SK-N-SH (cell line): ENCODE results near the gene PPL. TPM values are rescaled to one million over a fixed set of nuclear protein-coding genes. Genes with fewer than 3 reads are reported as not detected.

Experiments
- CTCF ChIA-PET: fragments of 300-600, 350-600 bp; formaldehyde crosslinking; extraction: SDS; loops from one replicate; lab custom pipeline; 2021; lab: Yijun Ruan, JAX
- POLR2A ChIA-PET: fragments of 350-600 bp; sonication (Branson Sonifier 250); formaldehyde crosslinking; extraction: SDS; loops from one replicate; lab custom pipeline; 2020; ENCODE audit warnings: antibody characterized with exemption, inconsistent platforms; lab: Yijun Ruan, JAX
- DNase-seq: peaks from one replicate; pipeline ENCODE4 v3.0.0; 2012
- H2AFZ ChIP-seq: fragments of 200-600 bp; sonication (generic); 2 replicates; pipeline ENCODE4 v1.8.1; 2016; ENCODE audit warnings: antibody characterized with exemption, mild to moderate bottlenecking, low read depth
- H3F3A ChIP-seq: fragments of 200-600 bp; sonication (generic); replicated peaks from 2 replicates; pipeline ENCODE3; 2016; ENCODE audit warnings: antibody characterized with exemption, mild to moderate bottlenecking; ENCODE audit not compliant: insufficient read depth
- H3K27ac ChIP-seq, 2 experiments: fragments of 200-500 bp in 1 of 2; fragments of 200-600 bp in 1 of 2; sonication (Bioruptor generic) in 1 of 2; sonication (generic), shearing (Covaris generic) in 1 of 2; 2 replicates each; pipeline versions ENCODE4 v1.5.1 to v1.6.1; 2014 to 2016; ENCODE audit warnings: low read depth in 2 of 2, inconsistent platforms in 1 of 2, low read length in 1 of 2, mild to moderate bottlenecking in 1 of 2, mixed read lengths in 1 of 2
- H3K27me3 ChIP-seq: fragments of 200-600 bp; sonication (generic), shearing (Covaris generic); 2 replicates; pipeline ENCODE4 v1.6.1; 2016; ENCODE audit warnings: mixed run types; ENCODE audit not compliant: insufficient read depth
- H3K36me3 ChIP-seq, 2 experiments: fragments of 200-500 bp in 1 of 2; fragments of 200-600 bp in 1 of 2; sonication (Bioruptor generic) in 1 of 2; sonication (generic) in 1 of 2; replicated peaks in 1 of 2; 2 replicates each; pipeline versions ENCODE3 to v1.5.1; 2014 to 2016; ENCODE audit warnings: low read length in 1 of 2, mild to moderate bottlenecking in 1 of 2; ENCODE audit not compliant: insufficient read depth in 2 of 2, control insufficient read depth in 1 of 2
- H3K4me1 ChIP-seq, 2 experiments: fragments of 200-500 bp in 1 of 2; fragments of 200-600 bp in 1 of 2; sonication (Bioruptor generic) in 1 of 2; sonication (generic), shearing (Covaris generic) in 1 of 2; 2 replicates each; pipeline versions ENCODE4 v1.5.1 to v1.6.1; 2014 to 2016; ENCODE audit warnings: low read depth in 1 of 2, low read length in 1 of 2, mixed run types in 1 of 2; ENCODE audit not compliant: insufficient read depth in 2 of 2, control insufficient read depth in 1 of 2
- H3K4me2 ChIP-seq: fragments of 200-600 bp; sonication (generic), shearing (Covaris generic); 2 replicates; pipeline ENCODE4 v1.6.1; 2017; ENCODE audit warnings: mixed run types
- H3K4me3 ChIP-seq, 2 experiments: fragments of 200-500 bp in 1 of 2; fragments of 200-600 bp in 1 of 2; sonication (Bioruptor generic) in 1 of 2; sonication (generic), shearing (Covaris generic) in 1 of 2; 2 replicates each; pipeline versions ENCODE4 v1.5.1 to v1.8.1; 2014 to 2016; ENCODE audit warnings: low read depth in 2 of 2, inconsistent platforms in 1 of 2, low read length in 1 of 2, mild to moderate bottlenecking in 1 of 2, mixed read lengths in 1 of 2, moderate library complexity in 1 of 2
- H3K79me2 ChIP-seq: fragments of 200-600 bp; sonication (generic); 2 replicates; pipeline ENCODE4 v1.8.1; 2017; ENCODE audit warnings: mild to moderate bottlenecking; ENCODE audit not compliant: insufficient read depth
- H3K9ac ChIP-seq: fragments of 200-600 bp; sonication (generic); 2 replicates; pipeline ENCODE4 v1.6.1; 2017; ENCODE audit warnings: mixed run types
- H3K9me2 ChIP-seq: fragments of 200-600 bp; sonication (generic); 2 replicates; pipeline ENCODE4 v1.6.1; 2017; ENCODE audit warnings: mixed run types
- H3K9me3 ChIP-seq: fragments of 200-600 bp; sonication (generic); 2 replicates; pipeline ENCODE4 v1.6.1; 2017; ENCODE audit warnings: mixed run types, mild to moderate bottlenecking, moderate library complexity
- H4K20me1 ChIP-seq: fragments of 200-600 bp; sonication (generic); 2 replicates; pipeline ENCODE4 v1.6.1; 2017; ENCODE audit warnings: mild to moderate bottlenecking, mixed run types; ENCODE audit not compliant: insufficient read depth
- FOXJ3 ChIP-seq: sonication (generic); formaldehyde crosslinking; IDR thresholded peaks from 2 replicates; pipeline ENCODE4 v1.5.1; 2020; ENCODE audit warnings: mild to moderate bottlenecking, missing genetic modification reagents
- JUND ChIP-seq: IDR thresholded peaks from 2 replicates; pipeline ENCODE4 v1.4.0; 2012
- NRF1 ChIP-seq: IDR thresholded peaks from 2 replicates; pipeline ENCODE4 v1.6.1; 2012; ENCODE audit warnings: low read depth, mild to moderate bottlenecking, low read length
- RCOR1 ChIP-seq: fragments of 150-350 bp; IDR thresholded peaks from 2 replicates; pipeline ENCODE4 v1.6.1; 2017; ENCODE audit warnings: antibody characterized with exemption, low read length
- RFX5 ChIP-seq: IDR thresholded peaks from 2 replicates; pipeline ENCODE4 v1.6.1; 2012; ENCODE audit warnings: mild to moderate bottlenecking, improper control_type of control experiment, low read length
- SIN3A ChIP-seq: IDR thresholded peaks from 2 replicates; pipeline ENCODE4 v1.6.1; 2012; ENCODE audit warnings: low read depth, mild to moderate bottlenecking, low read length, moderate library complexity, borderline replicate concordance
- SMC3 ChIP-seq: IDR thresholded peaks from 2 replicates; pipeline ENCODE4 v1.6.1; 2012; ENCODE audit warnings: low read depth, low read length, improper control_type of control experiment
- ZBTB33 ChIP-seq: IDR thresholded peaks from 2 replicates; pipeline ENCODE4 v1.4.0; 2012; ENCODE audit warnings: low read depth, borderline replicate concordance
- WGBS: methylation state at CpG from one replicate; pipeline ENCODE4 v1.1.6; 2017; ENCODE audit warnings: low lambda C conversion rate; 5-methylcytosine and 5-hydroxymethylcytosine counted together
- polyA plus RNA-seq, 3 experiments: library from polyadenylated mRNA; depleted of rRNA; stranded (reverse); fragments of >200 nt; gene quantifications; 2 replicates each; pipeline ENCODE4 v1.2.3, GENCODE V29; 2012
- TF ChIP-seq, protein P1 (sequence below): IDR thresholded peaks from 2 replicates; pipeline ENCODE4; 2012
- TF ChIP-seq, protein P2 (sequence below): IDR thresholded peaks from 2 replicates; pipeline ENCODE4 v1.4.0; 2012; ENCODE audit warnings: low read depth, borderline replicate concordance
- TF ChIP-seq, protein P3 (sequence below): fragments of 200-600 bp; sonication (generic); IDR thresholded peaks from 2 replicates; pipeline ENCODE4 v1.6.1; 2017; ENCODE audit warnings: antibody characterized with exemption, mild to moderate bottlenecking, moderate library complexity

Gene PPL
- polyA plus RNA-seq, 1 of the 3 experiments (the other 2 are of a cell fraction), result 24.6 TPM

DNA sequence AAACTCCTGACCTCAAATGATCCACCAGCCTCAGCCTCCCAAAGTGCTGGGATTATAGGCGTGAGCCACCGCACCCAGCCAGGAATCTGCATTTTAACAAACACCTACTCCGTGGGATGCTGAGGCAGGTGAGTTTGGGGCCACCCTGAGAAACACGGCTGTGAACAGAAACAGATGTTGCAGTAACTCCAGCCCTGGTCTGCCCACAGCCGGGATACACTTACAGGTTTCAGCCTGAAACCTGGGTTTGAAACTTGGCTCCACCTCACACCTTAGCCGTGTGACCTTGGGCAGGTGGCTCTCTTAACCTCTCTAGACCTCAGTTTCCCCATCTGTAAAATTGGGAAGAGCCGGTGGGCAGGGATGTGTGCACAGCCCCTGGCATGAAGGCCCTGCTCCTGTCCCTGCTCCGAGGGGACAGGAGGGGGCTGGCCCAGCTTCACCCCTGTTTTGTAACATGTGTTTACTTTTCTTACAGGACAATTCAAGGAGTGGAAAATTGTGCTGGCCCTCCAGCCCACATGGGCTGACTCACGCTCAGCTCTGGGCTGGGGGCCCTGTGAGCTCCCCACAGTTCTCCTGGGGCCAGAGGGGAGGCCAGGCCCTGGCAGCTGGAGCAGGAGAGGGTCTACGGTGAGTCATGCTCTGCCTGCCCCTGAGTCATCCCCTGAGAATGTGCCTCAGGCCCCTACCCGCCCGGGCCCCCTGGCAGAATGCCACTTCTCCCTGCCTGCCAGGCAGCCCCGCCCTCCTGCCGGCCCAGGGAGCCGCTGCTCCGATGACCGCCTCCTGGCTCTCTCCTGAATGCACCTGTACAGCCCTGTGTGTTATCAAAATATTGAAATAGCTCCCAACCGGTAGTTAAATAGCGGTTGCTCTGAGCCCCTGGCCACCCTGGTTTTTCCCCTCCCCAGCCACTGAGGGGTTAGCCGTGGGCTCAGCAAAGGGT is 7.7 kb upstream of the PPL start (continued):
- no peak for TF ChIP-seq SMC3
- peak; percentile 79; the same call in 1 of the 2 replicates for TF ChIP-seq SIN3A
- TF ChIP-seq FOXJ3 (CRISPR knock-in tag), result no peak
- TF ChIP-seq, protein P1, sequence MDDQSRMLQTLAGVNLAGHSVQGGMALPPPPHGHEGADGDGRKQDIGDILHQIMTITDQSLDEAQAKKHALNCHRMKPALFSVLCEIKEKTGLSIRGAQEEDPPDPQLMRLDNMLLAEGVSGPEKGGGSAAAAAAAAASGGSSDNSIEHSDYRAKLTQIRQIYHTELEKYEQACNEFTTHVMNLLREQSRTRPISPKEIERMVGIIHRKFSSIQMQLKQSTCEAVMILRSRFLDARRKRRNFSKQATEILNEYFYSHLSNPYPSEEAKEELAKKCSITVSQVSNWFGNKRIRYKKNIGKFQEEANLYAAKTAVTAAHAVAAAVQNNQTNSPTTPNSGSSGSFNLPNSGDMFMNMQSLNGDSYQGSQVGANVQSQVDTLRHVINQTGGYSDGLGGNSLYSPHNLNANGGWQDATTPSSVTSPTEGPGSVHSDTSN, result peak; percentile 76
- peak; percentile 81; the same call in 1 of the 2 replicates for TF ChIP-seq ZBTB33
- no peak for TF ChIP-seq NRF1
- TF ChIP-seq, protein P2, sequence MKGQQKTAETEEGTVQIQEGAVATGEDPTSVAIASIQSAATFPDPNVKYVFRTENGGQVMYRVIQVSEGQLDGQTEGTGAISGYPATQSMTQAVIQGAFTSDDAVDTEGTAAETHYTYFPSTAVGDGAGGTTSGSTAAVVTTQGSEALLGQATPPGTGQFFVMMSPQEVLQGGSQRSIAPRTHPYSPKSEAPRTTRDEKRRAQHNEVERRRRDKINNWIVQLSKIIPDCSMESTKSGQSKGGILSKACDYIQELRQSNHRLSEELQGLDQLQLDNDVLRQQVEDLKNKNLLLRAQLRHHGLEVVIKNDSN, result peak; percentile 35; the same call in 1 of the 2 replicates
- TF ChIP-seq, all 33 proteins: peak for 15

DNA sequence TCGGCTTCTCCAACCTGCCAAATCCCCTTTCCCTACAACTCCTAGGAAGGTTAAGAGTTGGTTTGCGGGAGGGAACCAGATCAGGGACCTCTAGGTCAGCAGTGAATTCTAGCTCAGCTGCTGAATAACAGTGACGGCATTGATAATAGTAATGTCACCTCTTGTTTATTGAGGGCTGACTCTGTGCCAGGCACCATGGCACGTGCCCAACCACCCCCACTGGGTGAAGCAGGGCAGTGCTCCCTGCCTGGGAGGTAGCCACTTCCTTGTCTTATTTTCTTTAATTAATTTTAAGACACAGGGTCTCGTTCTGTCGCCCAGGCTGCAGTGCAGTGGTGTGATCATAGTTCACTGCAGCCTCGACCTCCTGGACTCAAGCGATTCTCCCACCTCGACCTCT is 5.5 kb upstream of the PPL start:
- ChIA-PET POLR2A (no interaction called here), CTCF (interaction anchor here (1.2 kb wide), 1 partner anchor 14 kb away, joined by 3 read pairs; no protein-coding TSS in a partner anchor)
- Histone ChIP-seq H3K9me3 (no peaks in the 10 kb centered on the region), H3K27ac (peak overlapping the region; percentile 44 to 96; a peak in 3 of 4 replicates), H3F3A (peaks cover 27% of the 10 kb centered on the region), H2AFZ (no peak overlapping the region), H3K4me2 (peak overlapping the region; percentile 78), H4K20me1 (no peaks in the 10 kb centered on the region), H3K4me3 (no peak overlapping the region; a peak in 1 of 4 replicates), H3K9me2 (no peaks in the 10 kb centered on the region), H3K27me3 (no peaks in the 10 kb centered on the region), H3K4me1 (peaks cover 6 to 37% of the 10 kb centered on the region in 2 experiments; a peak in 3 of 4 replicates), H3K9ac (peak overlapping the region; percentile 69; the same call in 1 of the 2 replicates), H3K36me3 (no peaks in the 10 kb centered on the region)
- WGBS, result 75% methylated on average over 9 of the region's 9 CpGs
- no peak for DNase-seq
- TF ChIP-seq RCOR1 (no peak), RFX5 (no peak), FOXJ3 (CRISPR knock-in tag) (no peak), JUND (no peak)
- TF ChIP-seq, protein P2, result no peak
- TF ChIP-seq, protein P1, result no peak
- TF ChIP-seq, protein P3, sequence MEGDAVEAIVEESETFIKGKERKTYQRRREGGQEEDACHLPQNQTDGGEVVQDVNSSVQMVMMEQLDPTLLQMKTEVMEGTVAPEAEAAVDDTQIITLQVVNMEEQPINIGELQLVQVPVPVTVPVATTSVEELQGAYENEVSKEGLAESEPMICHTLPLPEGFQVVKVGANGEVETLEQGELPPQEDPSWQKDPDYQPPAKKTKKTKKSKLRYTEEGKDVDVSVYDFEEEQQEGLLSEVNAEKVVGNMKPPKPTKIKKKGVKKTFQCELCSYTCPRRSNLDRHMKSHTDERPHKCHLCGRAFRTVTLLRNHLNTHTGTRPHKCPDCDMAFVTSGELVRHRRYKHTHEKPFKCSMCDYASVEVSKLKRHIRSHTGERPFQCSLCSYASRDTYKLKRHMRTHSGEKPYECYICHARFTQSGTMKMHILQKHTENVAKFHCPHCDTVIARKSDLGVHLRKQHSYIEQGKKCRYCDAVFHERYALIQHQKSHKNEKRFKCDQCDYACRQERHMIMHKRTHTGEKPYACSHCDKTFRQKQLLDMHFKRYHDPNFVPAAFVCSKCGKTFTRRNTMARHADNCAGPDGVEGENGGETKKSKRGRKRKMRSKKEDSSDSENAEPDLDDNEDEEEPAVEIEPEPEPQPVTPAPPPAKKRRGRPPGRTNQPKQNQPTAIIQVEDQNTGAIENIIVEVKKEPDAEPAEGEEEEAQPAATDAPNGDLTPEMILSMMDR, result no peak
- TF ChIP-seq, all 33 proteins: peak for 0
- H3K79me2 ChIP-seq, result no peaks in the 10 kb centered on the region
